Neural progenitor cell (in vitro differentiated cells): ENCODE measurements around the gene RAD51AP2. TPM values are rescaled to one million over a fixed set of nuclear protein-coding genes. Genes with fewer than 3 reads are reported as not detected.

Experiments
- DNase-seq: peaks from one replicate; pipeline ENCODE4 v3.0.0-alpha.2; 2016; ENCODE audit warnings: low spot score
- H2AFZ ChIP-seq: fragments of 200-600 bp; sonication (generic); replicated peaks from 2 replicates; pipeline ENCODE4 v1.6.1; 2016; ENCODE audit warnings: antibody characterized with exemption
- H3F3A ChIP-seq: fragments of 200-600 bp; sonication (generic); 2 replicates; pipeline ENCODE4 v1.6.1; 2016; ENCODE audit warnings: antibody characterized with exemption, low read depth
- H3K27ac ChIP-seq: fragments of 200-600 bp; sonication (generic); 2 replicates; pipeline ENCODE4 v1.5.1; 2016; ENCODE audit warnings: mild to moderate bottlenecking
- H3K27me3 ChIP-seq: fragments of 200-600 bp; sonication (generic); 2 replicates; pipeline ENCODE4 v1.6.1; 2016; ENCODE audit warnings: mild to moderate bottlenecking, moderate library complexity
- H3K36me3 ChIP-seq: fragments of 200-600 bp; sonication (generic); 2 replicates; pipeline ENCODE4 v1.5.1; 2016
- H3K4me1 ChIP-seq: fragments of 200-600 bp; sonication (generic); 2 replicates; pipeline ENCODE4 v1.6.1; 2016; ENCODE audit warnings: mixed run types
- H3K4me2 ChIP-seq: fragments of 200-600 bp; sonication (generic); 2 replicates; pipeline ENCODE4 v1.6.1; 2016
- H3K4me3 ChIP-seq: fragments of 200-600 bp; sonication (generic); 2 replicates; pipeline ENCODE4 v1.5.1; 2016
- H3K79me2 ChIP-seq: fragments of 200-600 bp; sonication (generic); 2 replicates; pipeline ENCODE4 v1.6.1; 2016; ENCODE audit warnings: low read depth
- H3K9ac ChIP-seq: fragments of 200-600 bp; sonication (generic); 2 replicates; pipeline ENCODE4 v1.6.1; 2016
- H3K9me3 ChIP-seq: fragments of 200-600 bp; sonication (generic); 2 replicates; pipeline ENCODE4 v1.5.1; 2016; ENCODE audit warnings: low read depth
- H4K20me1 ChIP-seq: fragments of 200-600 bp; sonication (generic); 2 replicates; pipeline ENCODE4 v1.6.1; 2016; ENCODE audit warnings: low read depth
- H3K27ac Mint-ChIP-seq: 3 replicates; pipeline ENCODE4 v1.8.0; 2021; ENCODE audit warnings: mixed read lengths
- H3K27me3 Mint-ChIP-seq: 2 replicates; pipeline ENCODE4 v1.8.0; 2022; ENCODE audit warnings: low read depth, mild to moderate bottlenecking, inconsistent platforms, moderate library complexity, mixed read lengths; ENCODE audit not compliant: insufficient read depth
- H3K36me3 Mint-ChIP-seq: 3 replicates; pipeline ENCODE4 v1.8.0; 2021; ENCODE audit warnings: mixed read lengths
- H3K4me1 Mint-ChIP-seq: 3 replicates; pipeline ENCODE4 v1.8.0; 2021; ENCODE audit warnings: mixed read lengths
- H3K4me3 Mint-ChIP-seq: 3 replicates; pipeline ENCODE4 v1.8.0; 2021; ENCODE audit warnings: mild to moderate bottlenecking, moderate library complexity, mixed read lengths
- H3K9me3 Mint-ChIP-seq: 3 replicates; pipeline ENCODE4 v1.8.0; 2020; ENCODE audit warnings: mixed read lengths
- CTCF ChIP-seq: fragments of 200-600 bp; sonication (generic); IDR thresholded peaks from 2 replicates; pipeline ENCODE4 v1.5.1; 2017; ENCODE audit warnings: antibody characterized with exemption, mild to moderate bottlenecking
- EZH2 ChIP-seq: fragments of 200-600 bp; sonication (generic); IDR thresholded peaks from 2 replicates; pipeline ENCODE4 v1.6.1; 2017; ENCODE audit warnings: antibody characterized with exemption, mild to moderate bottlenecking, moderate library complexity
- EZH2phosphoT487 ChIP-seq: fragments of 200-600 bp; sonication (generic); IDR thresholded peaks from 2 replicates; pipeline ENCODE4 v1.6.1; 2017; ENCODE audit warnings: antibody characterized with exemption
- total RNA-seq: library from RNA; depleted of rRNA; stranded (reverse); fragments of >200 nt; gene quantifications from 2 replicates; pipeline ENCODE4 v1.2.3, GENCODE V29; 2015; ENCODE audit warnings: low replicate concordance

The RAD51AP2 gene
- total RNA-seq, 1 donor from 2014 or later = 1.2 TPM

GRCh38 chr2:17541531-17541950 is 23.3 kb upstream of the RAD51AP2 start:
- Histone ChIP-seq H3K27ac (no peak overlapping the region), H2AFZ (no peak overlapping the region), H3K79me2 (peaks cover 57% of the 10 kb centered on the region), H3K36me3 (no peaks in the 10 kb centered on the region), H3K4me1 (peaks cover 48% of the 10 kb centered on the region), H3K9ac (no peak overlapping the region), H3K27me3 (peaks cover 21% of the 10 kb centered on the region), H3K4me3 (peak overlapping the region; percentile 77), H4K20me1 (no peaks in the 10 kb centered on the region), H3F3A (peaks cover 78% of the 10 kb centered on the region), H3K4me2 (peak overlapping the region; percentile 99), H3K9me3 (no peaks in the 10 kb centered on the region)
- DNase-seq = peak; percentile 20
- Mint-ChIP-seq H3K27me3 (peaks cover 31% of the 10 kb centered on the region), H3K36me3 (no peaks in the 10 kb centered on the region), H3K4me3 (peak overlapping the region; percentile 92), H3K4me1 (peaks cover 41% of the 10 kb centered on the region), H3K9me3 (no peaks in the 10 kb centered on the region), H3K27ac (no peak overlapping the region)
- TF ChIP-seq CTCF = no peak
- TF ChIP-seq EZH2 = no peak
- TF ChIP-seq EZH2phosphoT487 = no peak

- H3K27me3 Mint-ChIP-seq = peaks cover 31% of the 10 kb centered on the region
- H2AFZ ChIP-seq = peak overlapping the region; percentile 31
Observed at GRCh38 chr2:17540813-17541530, 22.7 kb upstream of the RAD51AP2 start.

GRCh38 chr2:17540093-17540812 is 22.0 kb upstream of the RAD51AP2 start, which contains the start of gene VSNL1:
Gene VSNL1, plus strand, starts transcription at chr2:17540696. Its CDS starts 51,379 bp downstream, at chr2:17592075.
- H3K4me2 ChIP-seq = peak within 1 kb of the TSS; percentile 99

More at GRCh38 chr2:17540813-17541530, 22.7 kb upstream of the RAD51AP2 start:
- Histone ChIP-seq H3K79me2 (peaks cover 52% of the 10 kb centered on the region), H3K36me3 (no peaks in the 10 kb centered on the region), H3K4me2 (peak overlapping the region; percentile 99), H3K9ac (no peak overlapping the region), H3K9me3 (no peaks in the 10 kb centered on the region), H4K20me1 (no peaks in the 10 kb centered on the region), H3K4me1 (peaks cover 42% of the 10 kb centered on the region), H3K27ac (peak overlapping the region; percentile 85), H3F3A (peaks cover 78% of the 10 kb centered on the region), H3K4me3 (peak overlapping the region; percentile 77), H3K27me3 (peaks cover 27% of the 10 kb centered on the region)
- DNase-seq = no peak
- Mint-ChIP-seq H3K36me3 (no peaks in the 10 kb centered on the region), H3K9me3 (no peaks in the 10 kb centered on the region), H3K4me1 (peaks cover 41% of the 10 kb centered on the region), H3K27ac (no peak overlapping the region), H3K4me3 (peak overlapping the region; percentile 92)
- no peak for TF ChIP-seq EZH2phosphoT487
- TF ChIP-seq EZH2 = no peak
- TF ChIP-seq CTCF = no peak

More at GRCh38 chr2:17540093-17540812, 22.0 kb upstream of the RAD51AP2 start, which contains the start of gene VSNL1:
- H3K27me3 ChIP-seq = peaks cover 28% of the 10 kb centered on the region
- Mint-ChIP-seq H3K27ac (no peak within 1 kb of the TSS), H3K36me3 (no peaks in the 10 kb centered on the region), H3K4me3 (peak within 1 kb of the TSS; percentile 92), H3K9me3 (no peaks in the 10 kb centered on the region), H3K4me1 (peaks cover 41% of the 10 kb centered on the region), H3K27me3 (peaks cover 33% of the 10 kb centered on the region)
- H3K9me3 ChIP-seq = no peaks in the 10 kb centered on the region
- H3K79me2 ChIP-seq = peaks cover 44% of the 10 kb centered on the region
- H3F3A ChIP-seq = peaks cover 72% of the 10 kb centered on the region
- peaks cover 35% of the 10 kb centered on the region for H3K4me1 ChIP-seq
- no peaks in the 10 kb centered on the region for H4K20me1 ChIP-seq
- TF ChIP-seq CTCF = no peak
- TF ChIP-seq EZH2phosphoT487 = no peak
- TF ChIP-seq EZH2 = no peak
- DNase-seq = peak; percentile 98
- H3K9ac ChIP-seq = no peak within 1 kb of the TSS
- no peaks in the 10 kb centered on the region for H3K36me3 ChIP-seq
- peak within 1 kb of the TSS; percentile 85 for H3K27ac ChIP-seq
- peak within 1 kb of the TSS; percentile 51 for H2AFZ ChIP-seq
- peak within 1 kb of the TSS; percentile 77 for H3K4me3 ChIP-seq
